Activated CD8-positive, alpha-beta T cell treated with anti-CD3 and anti-CD28 coated beads, Interleukin-2, amount 10 ng/mL, durations not matched to agents 7 days and 5 days (primary cell): ENCODE measurements around the gene RGS9BP. TPM values are rescaled to one million over a fixed set of nuclear protein-coding genes. Genes with fewer than 3 reads are reported as not detected.
A peak's percentile ranks its signal among the peaks of the same experiment; 100 is the strongest.

Source experiments
- ATAC-seq: fragments of 150-1000 bp; cut with Tn5 transposase; one replicate; pipeline ENCODE4 v1.10.0; 2021; ENCODE audit warnings: moderate library complexity
- CTCF ChIA-PET: fragments of 350-600 bp; sonication (Branson Sonifier 250); formaldehyde crosslinking; loops from one replicate; lab custom pipeline; 2021; ENCODE audit warnings: antibody characterized with exemption; lab: Charles Lee
- POLR2A ChIA-PET: fragments of 350-600 bp; sonication (Branson Sonifier 250); formaldehyde crosslinking; loops from one replicate; lab custom pipeline; 2021; ENCODE audit warnings: antibody characterized with exemption; lab: Charles Lee
- DNase-seq: peaks from one replicate; pipeline ENCODE4 v3.0.0-alpha.2; 2020
- H3K27ac Mint-ChIP-seq: one replicate; pipeline ENCODE4 v1.8.0; 2021; ENCODE audit warnings: mild to moderate bottlenecking, mixed read lengths
- H3K27me3 Mint-ChIP-seq: one replicate; pipeline ENCODE4 v1.8.0; 2021; ENCODE audit warnings: low read depth, mixed read lengths
- H3K36me3 Mint-ChIP-seq: one replicate; pipeline ENCODE4 v1.8.0; 2021; ENCODE audit warnings: low read depth, mixed read lengths
- H3K4me1 Mint-ChIP-seq: one replicate; pipeline ENCODE4 v1.8.0; 2021; ENCODE audit warnings: low read depth, mixed read lengths
- H3K4me3 Mint-ChIP-seq: one replicate; pipeline ENCODE4 v1.8.0; 2021; ENCODE audit warnings: mild to moderate bottlenecking, mixed read lengths
- H3K9me3 Mint-ChIP-seq: one replicate; pipeline ENCODE4 v1.8.0; 2022; ENCODE audit warnings: mixed read lengths; ENCODE audit not compliant: insufficient read depth
- total RNA-seq, 2 experiments: library from RNA; stranded (reverse); gene quantifications; one replicate each; pipeline ENCODE4 v1.2.3, GENCODE V29; 2021

Gene RGS9BP
- total RNA-seq, 2 experiments from 2014 or later, result 0.34 to 0.37 TPM

DNA sequence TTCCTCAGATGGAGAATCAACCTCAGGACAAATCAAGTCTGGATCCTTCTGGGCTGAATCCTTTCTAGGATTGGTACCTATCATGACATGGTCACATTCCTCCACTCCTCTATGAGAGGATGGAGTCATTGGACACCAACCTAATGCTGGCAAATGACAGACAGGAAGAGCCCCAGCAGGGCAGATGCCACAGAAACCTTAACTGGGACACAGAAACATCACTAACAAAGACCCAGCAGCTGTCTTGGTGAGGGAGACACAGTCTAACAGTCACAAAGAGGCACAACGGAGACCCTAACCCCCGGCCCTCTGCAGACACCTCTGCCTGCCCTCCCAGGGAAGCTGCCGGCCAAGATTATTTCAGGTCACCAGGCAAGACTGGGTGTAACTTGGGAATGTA lies 2.8 kb upstream of the RGS9BP start:
- Mint-ChIP-seq H3K27me3 (peaks cover 15% of the 10 kb centered on the region), H3K36me3 (peaks cover 5% of the 10 kb centered on the region), H3K4me1 (peaks cover 50% of the 10 kb centered on the region), H3K4me3 (peak overlapping the region; percentile 51), H3K9me3 (no peaks in the 10 kb centered on the region), H3K27ac (no peak overlapping the region)
- no peak for DNase-seq
- POLR2A ChIA-PET, result no interaction called here
- CTCF ChIA-PET, result interaction anchor here (1.2 to 1.5 kb wide), 2 partner anchors 304 to 405 kb away, joined by 3 read pairs; no protein-coding TSS in a partner anchor
- ATAC-seq, result no peak

DNA sequence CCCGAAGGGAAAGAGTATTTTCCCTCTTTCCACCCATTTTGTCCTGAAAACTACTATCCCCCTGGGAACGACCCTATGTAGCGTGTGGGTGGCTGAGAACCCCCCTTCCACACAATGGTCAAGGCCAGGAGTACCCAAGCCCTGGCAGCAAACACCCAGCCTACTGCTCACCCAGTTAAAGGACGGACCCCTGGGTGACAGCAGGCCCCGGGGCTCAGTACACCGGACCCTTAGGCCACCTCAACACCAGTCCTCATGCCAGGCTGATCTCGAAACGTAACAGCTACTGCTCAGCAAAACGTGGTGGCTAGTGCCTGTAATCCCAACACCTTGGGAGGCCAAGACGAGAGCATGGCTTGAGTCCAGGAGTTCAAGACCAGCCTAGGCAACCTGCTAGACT lies 2.1 kb upstream of the RGS9BP start:
- Mint-ChIP-seq H3K27me3 (peaks cover 17% of the 10 kb centered on the region), H3K27ac (no peak overlapping the region), H3K4me1 (peaks cover 50% of the 10 kb centered on the region), H3K36me3 (peaks cover 5% of the 10 kb centered on the region), H3K9me3 (no peaks in the 10 kb centered on the region), H3K4me3 (peak overlapping the region; percentile 90)
- no peak for ATAC-seq
- CTCF ChIA-PET, result interaction anchor here (1.2 to 1.8 kb wide), 3 partner anchors 9 to 404 kb away, joined by 3 to 6 read pairs (median 3); no protein-coding TSS in a partner anchor
- POLR2A ChIA-PET, result interaction anchor here (2.2 kb wide), 1 partner anchor 18 kb away, joined by 14 read pairs; the partner anchor contains the start of gene NUDT19
- no peak for DNase-seq

DNA sequence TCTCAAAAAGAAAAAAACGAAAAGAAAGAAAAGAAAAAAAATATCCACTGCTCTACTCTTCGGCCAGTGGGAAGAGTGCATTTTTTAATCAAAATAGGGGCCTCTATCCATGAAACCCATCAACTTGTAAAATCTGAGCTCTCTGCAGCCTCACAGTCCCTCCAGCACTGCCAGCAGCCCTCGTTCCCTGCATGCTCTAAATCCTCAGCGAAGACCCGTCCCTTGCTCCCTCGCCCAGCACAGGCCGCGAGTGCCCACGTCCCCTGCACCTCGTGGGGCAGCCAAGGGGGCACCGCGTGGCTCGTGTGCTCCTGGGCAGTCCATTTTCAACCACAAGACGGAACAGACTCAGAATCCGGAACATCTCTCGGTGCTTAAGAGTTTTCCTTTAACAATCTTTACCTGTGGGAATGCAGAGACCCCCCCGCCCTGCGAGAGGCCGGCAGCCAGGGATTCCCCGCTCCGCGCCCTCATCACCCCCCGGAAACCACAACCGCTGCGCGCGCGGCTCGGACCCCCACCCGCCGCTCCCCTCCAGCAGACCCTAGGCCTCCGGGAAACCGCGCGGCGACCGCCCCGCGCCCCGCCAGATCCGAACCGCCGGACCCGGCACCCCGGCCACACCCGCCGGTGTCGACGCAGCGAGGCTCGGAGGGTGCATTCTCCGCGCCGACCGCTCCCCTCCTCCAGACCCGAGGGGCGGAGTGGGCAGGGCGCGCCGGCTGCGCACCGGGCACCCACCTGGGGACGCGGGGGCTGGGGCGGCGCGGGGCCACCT lies 1.3 kb upstream of the RGS9BP start:
- Mint-ChIP-seq H3K4me3 (peak overlapping the region; percentile 90), H3K36me3 (peaks cover 5% of the 10 kb centered on the region), H3K27me3 (peaks cover 17% of the 10 kb centered on the region), H3K4me1 (peaks cover 48% of the 10 kb centered on the region), H3K27ac (peak overlapping the region; percentile 88), H3K9me3 (no peaks in the 10 kb centered on the region)
- POLR2A ChIA-PET, result interaction anchor here (0.5 to 2.2 kb wide), 2 partner anchors 17 to 80 kb away, joined by 3 to 14 read pairs; partner anchors contain the start of gene NUDT19
- ATAC-seq, result no peak
- peak; percentile 34 for DNase-seq
- CTCF ChIA-PET, result interaction anchor here (0.8 to 1.8 kb wide), 5 partner anchors 9 to 502 kb away, joined by 3 to 6 read pairs (median 3); no protein-coding TSS in a partner anchor

DNA sequence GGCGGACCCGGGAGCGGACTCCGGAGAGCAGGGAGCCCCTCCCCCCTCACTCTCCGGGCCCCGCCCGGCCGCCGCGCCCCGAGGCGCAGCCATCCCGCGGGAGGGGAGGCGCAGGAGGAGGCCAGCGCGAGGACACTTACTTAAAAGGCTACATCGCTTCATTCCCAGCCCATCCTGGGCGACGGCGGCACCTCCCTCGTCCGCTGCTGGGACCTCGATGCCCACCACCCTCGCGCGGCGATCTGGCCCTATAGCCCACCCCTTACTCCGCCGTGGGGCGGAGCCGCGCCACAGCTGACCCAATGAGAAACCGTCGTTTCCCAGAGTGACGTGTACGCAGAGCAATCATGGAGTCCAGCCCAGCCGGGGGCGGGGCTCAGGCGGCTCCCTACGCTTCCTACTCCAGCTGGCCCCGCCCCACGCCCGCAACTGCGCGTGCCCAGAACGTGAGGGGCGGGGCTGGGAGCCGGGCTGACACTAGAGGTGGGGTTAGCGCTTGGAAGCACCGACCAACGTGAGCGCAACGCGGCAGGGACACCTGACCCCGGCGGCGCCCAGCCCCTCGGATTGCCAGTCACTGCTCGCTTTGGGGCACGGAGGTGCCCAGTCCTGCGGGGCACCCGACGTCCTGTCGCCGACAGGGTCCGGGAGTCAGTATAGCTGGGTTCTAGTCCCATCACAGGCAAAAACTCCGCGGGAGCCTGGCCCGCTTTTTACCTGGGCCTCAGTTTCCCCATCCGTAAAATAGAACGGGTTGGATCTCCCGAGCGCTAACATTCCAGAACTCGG lies 523 bp upstream of the RGS9BP start, which contains the start of gene ANKRD27:
Gene ANKRD27, minus strand, starts transcription at position 250 of the 789 bp plus-strand sequence. CDS start 16,165 bp downstream, outside the sequence.
- DNase-seq (peak; percentile 98), ATAC-seq (peak; percentile 98)
- peak within 1 kb of the TSS; percentile 88 for H3K27ac Mint-ChIP-seq
- POLR2A ChIA-PET, result interaction anchor here (0.5 to 2.2 kb wide), 3 partner anchors 16 to 230 kb away, joined by 3 to 14 read pairs (median 3); partner anchors contain the start of gene NUDT19
- H3K9me3 Mint-ChIP-seq, result no peaks in the 10 kb centered on the region
- H3K36me3 Mint-ChIP-seq, result peaks cover 5% of the 10 kb centered on the region
- CTCF ChIA-PET, result interaction anchor here (0.9 to 1.8 kb wide), 4 partner anchors 10 to 75 kb away, joined by 3 to 6 read pairs (median 4); partner anchors contain the start of gene NUDT19
- H3K4me3 Mint-ChIP-seq, result peak within 1 kb of the TSS; percentile 90
- H3K27me3 Mint-ChIP-seq, result peaks cover 21% of the 10 kb centered on the region
- peaks cover 42% of the 10 kb centered on the region for H3K4me1 Mint-ChIP-seq

DNA sequence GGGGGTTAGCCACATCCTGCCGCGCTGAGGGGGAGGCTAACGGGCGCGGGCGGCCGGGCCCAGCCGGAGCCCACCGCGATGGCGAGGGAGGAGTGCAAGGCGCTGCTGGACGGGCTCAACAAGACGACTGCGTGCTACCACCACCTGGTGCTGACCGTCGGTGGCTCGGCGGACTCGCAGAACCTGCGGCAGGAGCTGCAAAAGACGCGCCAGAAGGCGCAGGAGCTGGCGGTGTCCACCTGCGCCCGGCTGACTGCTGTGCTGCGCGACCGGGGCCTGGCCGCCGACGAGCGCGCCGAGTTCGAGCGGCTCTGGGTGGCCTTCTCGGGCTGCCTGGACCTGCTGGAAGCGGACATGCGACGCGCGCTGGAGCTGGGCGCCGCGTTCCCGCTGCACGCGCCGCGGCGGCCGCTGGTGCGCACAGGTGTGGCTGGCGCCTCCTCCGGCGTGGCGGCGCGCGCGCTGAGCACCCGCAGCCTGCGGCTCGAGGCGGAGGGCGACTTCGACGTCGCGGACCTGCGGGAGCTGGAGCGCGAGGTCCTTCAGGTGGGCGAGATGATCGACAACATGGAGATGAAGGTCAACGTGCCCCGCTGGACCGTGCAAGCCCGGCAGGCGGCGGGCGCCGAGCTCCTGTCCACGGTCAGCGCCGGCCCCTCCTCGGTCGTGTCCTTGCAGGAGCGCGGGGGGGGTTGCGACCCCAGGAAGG lies 692 bp downstream of the RGS9BP start:
- ATAC-seq, result no peak
- DNase-seq, result no peak
- POLR2A ChIA-PET, result interaction anchor here (0.6 to 1.3 kb wide), 2 partner anchors 15 to 40 kb away, joined by 3 to 7 read pairs; partner anchors contain the start of gene NUDT19
- H3K4me1 Mint-ChIP-seq, result peaks cover 39% of the 10 kb centered on the region
- H3K9me3 Mint-ChIP-seq, result no peaks in the 10 kb centered on the region
- no peak overlapping the region for H3K27ac Mint-ChIP-seq
- peak overlapping the region; percentile 80 for H3K4me3 Mint-ChIP-seq
- CTCF ChIA-PET, result interaction anchor here (0.9 to 3.4 kb wide), 4 partner anchors 14 to 76 kb away, joined by 3 to 12 read pairs (median 8); partner anchors contain the start of gene NUDT19
- peaks cover 5% of the 10 kb centered on the region for H3K36me3 Mint-ChIP-seq
- peaks cover 28% of the 10 kb centered on the region for H3K27me3 Mint-ChIP-seq

DNA sequence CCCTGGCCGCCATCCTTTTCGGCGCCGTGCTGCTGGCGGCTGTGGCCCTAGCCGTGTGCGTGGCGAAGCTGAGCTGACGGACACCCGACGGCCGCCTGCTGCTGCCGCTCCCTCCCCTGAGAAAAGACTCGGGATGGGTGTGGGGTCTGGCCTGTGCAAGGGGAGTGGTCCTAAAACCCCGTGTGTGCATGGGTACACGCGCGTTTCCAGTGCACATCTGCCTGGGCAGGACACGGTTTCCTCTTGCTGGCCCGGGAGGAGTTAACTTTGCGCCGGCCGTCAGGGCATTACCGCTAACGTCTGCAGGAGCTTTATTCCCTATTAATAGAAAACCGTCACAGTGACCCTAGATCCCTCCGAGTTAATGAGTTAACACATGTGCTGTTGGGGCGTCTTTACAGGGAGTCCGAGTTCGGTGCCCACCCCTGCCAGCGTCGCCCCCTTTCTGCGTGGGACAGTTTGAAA lies 1.3 kb downstream of the RGS9BP start:
- Mint-ChIP-seq H3K4me3 (peak overlapping the region; percentile 47), H3K36me3 (peaks cover 5% of the 10 kb centered on the region), H3K9me3 (no peaks in the 10 kb centered on the region), H3K27ac (no peak overlapping the region), H3K4me1 (peaks cover 34% of the 10 kb centered on the region), H3K27me3 (peaks cover 28% of the 10 kb centered on the region)
- ChIA-PET CTCF (interaction anchor here (0.9 to 3.4 kb wide), 5 partner anchors 14 to 204 kb away, joined by 3 to 12 read pairs (median 6); partner anchors contain the start of gene NUDT19), POLR2A (interaction anchor here (1.3 kb wide), 1 partner anchor 15 kb away, joined by 7 read pairs; the partner anchor contains the start of gene NUDT19)
- ATAC-seq (no peak), DNase-seq (no peak)

DNA sequence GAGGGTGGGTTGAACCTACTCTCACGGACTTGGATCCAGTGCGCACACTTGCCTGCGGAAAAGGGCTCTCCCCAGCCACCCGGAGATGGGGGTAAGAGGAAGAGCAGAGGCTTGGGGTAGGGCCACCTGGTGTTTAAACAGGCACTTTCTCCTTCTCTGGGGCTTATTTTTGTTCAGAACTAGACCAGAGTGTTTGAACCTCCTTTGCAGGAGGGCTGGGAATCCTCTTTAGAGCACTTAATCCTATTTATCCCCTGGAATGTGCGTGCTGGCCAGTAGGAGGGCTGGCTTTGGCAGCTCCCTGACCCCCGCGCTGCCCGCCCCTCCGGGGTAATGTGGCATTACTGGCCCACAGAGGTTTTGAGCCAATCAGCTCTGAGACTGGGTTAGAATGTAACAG lies 2.0 kb downstream of the RGS9BP start:
- Mint-ChIP-seq H3K4me3 (peak overlapping the region; percentile 47), H3K27ac (no peak overlapping the region), H3K36me3 (peaks cover 5% of the 10 kb centered on the region), H3K4me1 (peaks cover 27% of the 10 kb centered on the region), H3K9me3 (no peaks in the 10 kb centered on the region), H3K27me3 (peaks cover 31% of the 10 kb centered on the region)
- no peak for DNase-seq
- ChIA-PET CTCF (interaction anchor here (1.0 to 3.4 kb wide), 4 partner anchors 13 to 204 kb away, joined by 3 to 12 read pairs (median 5); partner anchors contain the start of gene NUDT19), POLR2A (interaction anchor here (1.5 kb wide), 1 partner anchor 14 kb away, joined by 7 read pairs; the partner anchor contains the start of gene NUDT19)
- ATAC-seq, result no peak

DNA sequence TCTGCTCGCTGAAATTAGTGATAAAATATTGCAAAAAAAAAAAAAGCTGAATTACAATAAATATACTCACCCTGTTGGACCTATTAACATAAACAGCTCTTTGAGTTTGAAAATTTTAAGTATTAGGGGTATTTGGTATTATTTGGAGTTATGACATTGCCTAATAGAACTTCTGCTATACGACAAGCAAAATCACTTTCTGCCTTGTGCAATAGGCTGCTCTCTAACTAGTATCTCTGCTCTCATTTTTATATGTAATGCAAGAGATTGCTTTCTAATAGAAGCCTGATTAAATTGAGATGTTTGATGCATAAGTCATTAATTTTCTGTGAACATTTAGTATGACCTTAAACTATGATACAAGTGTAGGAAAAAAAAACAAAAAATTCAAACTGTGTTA lies 5.3 kb downstream of the RGS9BP start:
- no peaks in the 10 kb centered on the region for H3K36me3 Mint-ChIP-seq
- H3K4me3 Mint-ChIP-seq, result no peak overlapping the region
- no peak for ATAC-seq
- H3K4me1 Mint-ChIP-seq, result peaks cover 9% of the 10 kb centered on the region
- H3K9me3 Mint-ChIP-seq, result no peaks in the 10 kb centered on the region
- ChIA-PET CTCF (no interaction called here), POLR2A (interaction anchor here (3.1 kb wide), 1 partner anchor 10 kb away, joined by 18 read pairs; the partner anchor contains the start of gene NUDT19)
- no peak for DNase-seq
- peaks cover 26% of the 10 kb centered on the region for H3K27me3 Mint-ChIP-seq
- no peak overlapping the region for H3K27ac Mint-ChIP-seq

DNA sequence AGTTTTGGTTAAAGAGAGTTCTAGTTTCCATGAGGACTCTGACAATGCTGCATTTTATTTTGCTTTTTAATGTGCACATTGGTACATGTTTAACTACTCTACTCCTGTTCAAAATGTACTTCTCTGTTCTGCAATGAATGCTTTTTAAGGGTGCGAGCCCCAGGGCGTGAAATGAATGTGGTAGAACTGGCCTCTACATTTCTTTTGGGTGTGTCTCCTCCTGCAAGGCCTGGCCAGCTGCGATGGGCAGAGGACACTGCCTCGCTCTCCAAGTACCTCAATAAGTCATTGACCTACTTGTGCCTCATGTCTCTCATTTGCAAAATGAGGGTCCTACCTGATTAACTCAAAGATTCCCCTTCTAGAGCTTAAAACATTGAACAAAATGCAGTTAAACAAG lies 6.7 kb downstream of the RGS9BP start:
- Mint-ChIP-seq H3K4me1 (peaks cover 4% of the 10 kb centered on the region), H3K9me3 (no peaks in the 10 kb centered on the region), H3K4me3 (no peak overlapping the region), H3K27ac (no peak overlapping the region), H3K36me3 (no peaks in the 10 kb centered on the region), H3K27me3 (peaks cover 21% of the 10 kb centered on the region)
- CTCF ChIA-PET, result interaction anchor here (1.1 to 1.2 kb wide), 2 partner anchors 9 to 82 kb away, joined by 3 read pairs; partner anchors contain the start of gene NUDT19
- ATAC-seq (no peak), DNase-seq (no peak)
- POLR2A ChIA-PET, result interaction anchor here (3.1 kb wide), 1 partner anchor 9 kb away, joined by 18 read pairs; the partner anchor contains the start of gene NUDT19

DNA sequence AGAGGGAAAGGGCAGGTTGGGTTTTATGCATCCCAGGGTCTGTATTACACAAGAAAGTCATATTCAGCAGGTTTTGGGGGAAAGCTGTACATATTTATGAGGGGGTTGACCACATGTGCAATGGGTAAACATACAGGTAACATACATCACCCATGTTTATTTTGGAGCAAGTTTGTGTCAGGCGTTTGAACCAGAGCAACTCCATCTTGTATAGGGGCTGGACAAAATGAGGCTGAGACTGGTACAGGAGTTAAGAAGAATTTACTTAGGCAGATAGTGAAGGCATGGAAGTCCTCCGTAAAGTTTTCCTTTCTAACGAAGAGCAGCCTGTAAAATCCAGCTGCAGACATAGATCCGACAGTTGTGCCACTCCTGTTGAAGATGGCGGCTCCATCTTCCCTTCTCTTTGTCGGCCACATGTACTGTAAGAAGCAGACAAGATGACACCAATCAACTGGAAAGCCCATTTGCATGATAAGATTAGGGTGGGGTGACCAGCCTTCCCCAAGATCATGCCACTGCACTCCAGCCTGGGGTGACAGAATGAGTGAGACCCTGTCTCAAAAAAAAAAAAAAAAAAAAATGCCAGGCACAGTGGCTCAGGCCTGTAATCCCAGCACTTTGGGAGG lies 11.3 kb downstream of the RGS9BP start:
- ATAC-seq (no peak), DNase-seq (no peak)
- H3K4me3 Mint-ChIP-seq, result no peak overlapping the region
- ChIA-PET CTCF (no interaction called here), POLR2A (no interaction called here)
- H3K4me1 Mint-ChIP-seq, result peaks cover 17% of the 10 kb centered on the region
- no peak overlapping the region for H3K27ac Mint-ChIP-seq
- H3K9me3 Mint-ChIP-seq, result no peaks in the 10 kb centered on the region
- H3K27me3 Mint-ChIP-seq, result peaks cover 4% of the 10 kb centered on the region
- no peaks in the 10 kb centered on the region for H3K36me3 Mint-ChIP-seq
